Cardiac muscle cell (in vitro differentiated cells and primary cell): ENCODE data around the gene RYR1. TPM values are rescaled to one million over a fixed set of nuclear protein-coding genes. Genes with fewer than 3 reads are reported as not detected.
A peak's percentile ranks its signal among the peaks of the same experiment; 100 is the strongest.

Source experiments
- DNase-seq, 2 donors: peaks; one replicate each; pipeline versions ENCODE4 v3.0.0 to v3.0.0-alpha.2; 2010 to 2017; ENCODE audit warnings: low read depth in 1 of 2, low spot score in 1 of 2
- H3K27ac ChIP-seq: fragments of 200-600 bp; sonication (generic); 2 replicates; pipeline ENCODE4 v1.5.1; 2016
- H3K27me3 ChIP-seq: fragments of 200-600 bp; sonication (generic); 2 replicates; pipeline ENCODE4 v1.6.0; 2016; ENCODE audit warnings: control low read depth
- H3K36me3 ChIP-seq: fragments of 200-600 bp; sonication (generic); 2 replicates; pipeline ENCODE4 v1.5.1; 2016; ENCODE audit warnings: control low read depth
- H3K4me1 ChIP-seq: fragments of 200-600 bp; sonication (generic); 2 replicates; pipeline ENCODE4 v1.8.1; 2017; ENCODE audit warnings: low read depth, mild to moderate bottlenecking, mixed run types
- H3K4me3 ChIP-seq: fragments of 200-600 bp; sonication (generic); 2 replicates; pipeline ENCODE4 v1.5.1; 2016; ENCODE audit warnings: mild to moderate bottlenecking
- H3K9me3 ChIP-seq: fragments of 200-600 bp; sonication (generic); 2 replicates; pipeline ENCODE4 v1.5.1; 2017; ENCODE audit warnings: low read depth, mild to moderate bottlenecking, control low read depth
- polyA plus RNA-seq: library from polyadenylated mRNA; unstranded; fragments of >200 nt; fragmentation: Nextera tagmentation; extraction: Ambion mirVana; gene quantifications from 2 replicates; pipeline ENCODE4 v1.2.1, GENCODE V29; 2016
- total RNA-seq: library from RNA; depleted of rRNA; stranded (reverse); fragments of >200 nt; gene quantifications from 2 replicates; pipeline ENCODE4 v1.2.3, GENCODE V29; 2016
- TF ChIP-seq, protein P1 (sequence below): IDR thresholded peaks from 2 replicates; pipeline ENCODE4 v1.5.1; 2012; ENCODE audit warnings: low read depth, mild to moderate bottlenecking, low read length

Gene RYR1
- total and polyA plus RNA-seq, 2 experiments from 2014 or later, result 0.71 to 12.8 TPM

DNA sequence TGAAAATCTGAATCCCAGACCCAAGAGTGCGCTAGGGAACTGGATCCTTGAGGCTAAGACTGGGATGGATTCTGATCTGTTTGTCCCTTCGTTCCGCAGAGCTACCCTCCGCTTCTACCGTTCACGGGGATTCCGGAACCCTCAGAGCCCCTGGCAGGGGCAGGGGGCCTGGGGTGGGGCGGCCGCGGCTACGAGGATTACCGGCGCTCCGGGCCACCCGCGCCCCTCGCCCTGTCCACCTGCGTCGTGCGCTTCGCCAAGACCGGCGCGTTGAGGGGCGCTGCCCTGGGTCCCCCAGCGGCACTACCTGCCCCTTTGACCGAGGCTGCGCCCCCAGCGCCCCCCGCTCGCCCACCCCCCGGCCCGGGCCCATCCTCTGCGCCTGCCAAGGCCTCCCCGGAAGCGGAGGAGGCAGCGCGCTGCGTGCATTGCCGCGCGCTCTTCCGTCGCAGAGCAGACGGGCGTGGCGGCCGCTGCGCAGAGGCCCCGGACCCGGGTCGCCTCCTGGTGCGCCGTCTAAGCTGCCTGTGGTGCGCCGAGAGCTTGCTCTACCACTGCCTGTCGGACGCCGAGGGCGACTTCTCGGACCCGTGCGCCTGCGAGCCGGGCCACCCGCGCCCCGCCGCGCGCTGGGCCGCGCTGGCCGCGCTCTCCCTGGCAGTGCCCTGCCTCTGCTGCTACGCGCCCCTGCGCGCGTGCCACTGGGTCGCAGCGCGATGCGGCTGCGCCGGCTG, 37.9 kb upstream of the RYR1 start:
- Histone ChIP-seq H3K9me3 (no peaks in the 10 kb centered on the region), H3K27ac (no peak overlapping the region), H3K36me3 (no peaks in the 10 kb centered on the region), H3K27me3 (no peaks in the 10 kb centered on the region), H3K4me3 (no peak overlapping the region), H3K4me1 (no peaks in the 10 kb centered on the region)
- TF ChIP-seq, protein P1, sequence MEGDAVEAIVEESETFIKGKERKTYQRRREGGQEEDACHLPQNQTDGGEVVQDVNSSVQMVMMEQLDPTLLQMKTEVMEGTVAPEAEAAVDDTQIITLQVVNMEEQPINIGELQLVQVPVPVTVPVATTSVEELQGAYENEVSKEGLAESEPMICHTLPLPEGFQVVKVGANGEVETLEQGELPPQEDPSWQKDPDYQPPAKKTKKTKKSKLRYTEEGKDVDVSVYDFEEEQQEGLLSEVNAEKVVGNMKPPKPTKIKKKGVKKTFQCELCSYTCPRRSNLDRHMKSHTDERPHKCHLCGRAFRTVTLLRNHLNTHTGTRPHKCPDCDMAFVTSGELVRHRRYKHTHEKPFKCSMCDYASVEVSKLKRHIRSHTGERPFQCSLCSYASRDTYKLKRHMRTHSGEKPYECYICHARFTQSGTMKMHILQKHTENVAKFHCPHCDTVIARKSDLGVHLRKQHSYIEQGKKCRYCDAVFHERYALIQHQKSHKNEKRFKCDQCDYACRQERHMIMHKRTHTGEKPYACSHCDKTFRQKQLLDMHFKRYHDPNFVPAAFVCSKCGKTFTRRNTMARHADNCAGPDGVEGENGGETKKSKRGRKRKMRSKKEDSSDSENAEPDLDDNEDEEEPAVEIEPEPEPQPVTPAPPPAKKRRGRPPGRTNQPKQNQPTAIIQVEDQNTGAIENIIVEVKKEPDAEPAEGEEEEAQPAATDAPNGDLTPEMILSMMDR, result no peak
- no peak for DNase-seq

DNA sequence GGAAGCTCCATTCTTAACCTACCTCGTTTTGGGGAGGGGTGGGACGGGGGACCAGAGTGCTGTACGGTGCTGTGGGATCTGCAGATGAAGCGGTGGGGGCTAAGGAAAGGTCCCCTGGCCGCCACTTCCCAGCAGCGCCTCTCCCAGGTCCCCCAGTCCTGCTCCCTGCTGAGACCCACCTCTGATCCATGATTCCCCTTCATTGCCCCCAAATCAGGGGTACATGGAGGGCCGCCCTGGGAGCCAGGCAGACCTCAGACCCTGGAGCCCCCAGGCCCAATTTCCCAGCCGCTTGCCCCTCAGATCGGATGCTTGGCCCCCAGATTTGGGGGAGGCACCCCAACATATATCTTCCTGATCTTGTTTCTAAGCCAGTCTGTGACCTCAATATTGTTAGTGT, 34.4 kb upstream of the RYR1 start:
- Histone ChIP-seq H3K27me3 (no peaks in the 10 kb centered on the region), H3K36me3 (no peaks in the 10 kb centered on the region), H3K9me3 (no peaks in the 10 kb centered on the region), H3K4me1 (no peaks in the 10 kb centered on the region), H3K4me3 (no peak overlapping the region), H3K27ac (no peak overlapping the region)
- TF ChIP-seq, protein P1, result no peak
- DNase-seq, result no peak

DNA sequence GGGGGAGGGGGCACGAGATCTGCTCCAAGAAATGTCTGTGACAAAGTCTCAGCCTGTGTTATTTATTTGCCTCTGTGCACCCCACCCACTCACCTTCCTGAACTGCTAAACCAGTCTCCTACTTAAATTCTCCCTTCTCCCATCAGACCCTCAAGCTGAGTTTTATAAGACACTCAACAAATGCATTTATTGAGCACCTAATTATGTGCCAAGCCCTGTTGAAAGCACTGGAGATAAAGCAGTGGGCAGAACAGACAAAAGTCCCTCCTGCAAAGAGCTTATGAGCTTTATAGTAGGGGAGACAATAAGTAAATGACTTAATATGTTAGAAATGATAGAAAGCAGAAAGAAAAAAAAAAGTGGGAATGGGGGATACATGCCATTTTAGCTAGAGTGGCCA, 34.0 kb upstream of the RYR1 start:
- no peak for DNase-seq
- no peaks in the 10 kb centered on the region for H3K27me3 ChIP-seq
- H3K36me3 ChIP-seq, result no peaks in the 10 kb centered on the region
- H3K4me1 ChIP-seq, result no peaks in the 10 kb centered on the region
- no peaks in the 10 kb centered on the region for H3K9me3 ChIP-seq
- H3K4me3 ChIP-seq, result no peak overlapping the region
- H3K27ac ChIP-seq, result no peak overlapping the region
- TF ChIP-seq, protein P1, result no peak

DNA sequence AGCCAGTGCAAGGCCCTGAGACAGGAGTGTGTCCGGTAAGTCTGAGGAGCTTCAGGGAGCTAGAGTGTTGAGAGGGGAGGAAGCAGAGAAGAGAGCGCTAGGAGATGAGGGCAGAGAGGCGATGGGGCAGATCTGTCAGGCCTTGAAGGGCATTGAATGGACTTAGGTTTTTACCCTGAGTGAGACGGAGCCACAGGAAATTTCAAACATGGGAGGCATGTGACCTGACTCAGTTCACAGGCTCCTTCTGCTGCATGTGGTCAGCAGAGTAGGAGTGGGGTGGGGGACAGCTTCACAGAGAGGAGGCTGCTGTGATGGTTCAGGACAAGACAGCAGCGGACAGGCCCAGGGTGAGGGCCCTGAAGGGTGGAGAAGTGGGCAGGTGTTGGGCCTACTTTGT, 33.1 kb upstream of the RYR1 start:
- DNase-seq, result no peak
- Histone ChIP-seq H3K4me1 (no peaks in the 10 kb centered on the region), H3K27ac (no peak overlapping the region), H3K36me3 (no peaks in the 10 kb centered on the region), H3K27me3 (no peaks in the 10 kb centered on the region), H3K4me3 (no peak overlapping the region), H3K9me3 (no peaks in the 10 kb centered on the region)
- TF ChIP-seq, protein P1, result no peak

DNA sequence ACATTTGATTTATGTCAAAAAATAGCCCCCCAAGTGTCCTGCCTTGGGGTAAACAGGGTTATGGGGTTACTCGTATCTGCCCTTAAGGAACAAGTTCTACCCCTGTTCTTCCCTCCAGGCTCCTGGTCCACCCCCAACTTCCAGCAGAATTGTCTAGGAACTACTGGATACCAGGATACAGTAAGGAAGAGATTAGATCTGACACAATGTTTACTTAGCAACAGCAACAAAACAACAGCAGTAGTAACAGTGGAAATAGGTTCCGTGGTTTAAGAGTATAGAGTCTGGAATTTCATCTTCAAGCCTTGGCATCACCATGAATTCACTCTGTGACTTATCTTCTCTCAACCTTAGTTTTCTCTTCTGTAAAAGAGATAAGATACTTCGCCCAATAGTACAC, 32.3 kb upstream of the RYR1 start:
- H3K27ac ChIP-seq, result no peak overlapping the region
- TF ChIP-seq, protein P1, result no peak
- H3K27me3 ChIP-seq, result no peaks in the 10 kb centered on the region
- H3K36me3 ChIP-seq, result no peaks in the 10 kb centered on the region
- no peaks in the 10 kb centered on the region for H3K4me1 ChIP-seq
- DNase-seq, result peak in 1 of 2 donors; percentile 48
- H3K9me3 ChIP-seq, result no peaks in the 10 kb centered on the region
- no peak overlapping the region for H3K4me3 ChIP-seq
